ENCODE data around the gene GPATCH8. TPM values are rescaled to one million over a fixed set of nuclear protein-coding genes. Genes with fewer than 3 reads are reported as not detected.

Gene GPATCH8
- total RNA-seq, 2 donors from 2014 or later, result 25.7 to 33.9 TPM

GRCh38 chr17:44350733-44351226, 152.4 kb downstream of the GPATCH8 start:
- H3K4me1 ChIP-seq, result peaks cover 14% of the 10 kb centered on the region
- peak; percentile 67 to 81 (median 68) for DNase-seq
- intact Hi-C loops (cut with DNase I), result no loop called here
- H3K36me3 ChIP-seq (replicated peaks in 1 of 2; ENCODE audit: insufficient read depth in 1 of 2, low read depth in 2 of 2), result peaks cover 8 to 22% of the 10 kb centered on the region in 2 donors
- 60% methylated on average over 6 of the region's 6 CpGs; no CpG with 5 or more reads in 1 of the 2 donors for WGBS, 2 donors
- peak; percentile 54 to 74 (median 65) for TF ChIP-seq CTCF (IDR thresholded peaks at IDR 0.05)
- TF ChIP-seq POLR2A (IDR thresholded peaks at IDR 0.05), result no peak
- no peak overlapping the region for H3K4me3 ChIP-seq
- H3K27me3 ChIP-seq, result no peaks in the 10 kb centered on the region
- no peak overlapping the region for H3K27ac ChIP-seq
- H3K9me3 ChIP-seq, result no peaks in the 10 kb centered on the region
- peak; percentile 41 for ATAC-seq

GRCh38 chr17:44349553-44350070, 153.6 kb downstream of the GPATCH8 start:
- no peak overlapping the region for H3K4me3 ChIP-seq
- no peak for ATAC-seq
- peaks cover 17% of the 10 kb centered on the region for H3K4me1 ChIP-seq
- intact Hi-C loops (cut with DNase I), result no loop called here
- no peaks in the 10 kb centered on the region for H3K27me3 ChIP-seq
- DNase-seq, result no peak
- no peak overlapping the region for H3K27ac ChIP-seq
- 91 to 92% methylated on average over 9 to 12 of the region's 12 CpGs for WGBS, 2 donors
- H3K36me3 ChIP-seq (replicated peaks in 1 of 2; ENCODE audit: insufficient read depth in 1 of 2, low read depth in 2 of 2), result peaks cover 8 to 22% of the 10 kb centered on the region in 2 donors
- no peak for TF ChIP-seq POLR2A (IDR thresholded peaks at IDR 0.05)
- no peak for TF ChIP-seq CTCF (IDR thresholded peaks at IDR 0.05)
- H3K9me3 ChIP-seq, result no peaks in the 10 kb centered on the region

GRCh38 chr17:44348988-44349364, 154.2 kb downstream of the GPATCH8 start:
- no peaks in the 10 kb centered on the region for H3K9me3 ChIP-seq
- TF ChIP-seq CTCF (IDR thresholded peaks at IDR 0.05) (no peak), POLR2A (IDR thresholded peaks at IDR 0.05) (no peak)
- intact Hi-C loops (cut with DNase I), result no loop called here
- ATAC-seq, result no peak
- 85 to 89% methylated on average over 5 to 6 of the region's 6 CpGs for WGBS, 2 donors
- H3K36me3 ChIP-seq (replicated peaks in 1 of 2; ENCODE audit: insufficient read depth in 1 of 2, low read depth in 2 of 2), result peaks cover 8 to 22% of the 10 kb centered on the region in 2 donors
- DNase-seq, result no peak
- no peak overlapping the region for H3K4me3 ChIP-seq
- no peaks in the 10 kb centered on the region for H3K27me3 ChIP-seq
- H3K4me1 ChIP-seq, result peaks cover 23% of the 10 kb centered on the region
- no peak overlapping the region for H3K27ac ChIP-seq

GRCh38 chr17:44348234-44348987, 154.8 kb downstream of the GPATCH8 start:
- DNase-seq, result peak in 1 of 4 donors; percentile 63
- no peak overlapping the region for H3K4me3 ChIP-seq
- H3K27ac ChIP-seq, result no peak overlapping the region
- H3K27me3 ChIP-seq, result no peaks in the 10 kb centered on the region
- 74 to 96% methylated on average over 6 to 9 of the region's 9 CpGs for WGBS, 2 donors
- no peak for TF ChIP-seq CTCF (IDR thresholded peaks at IDR 0.05)
- no peak for TF ChIP-seq POLR2A (IDR thresholded peaks at IDR 0.05)
- no peak for ATAC-seq
- H3K4me1 ChIP-seq, result peaks cover 20% of the 10 kb centered on the region
- H3K36me3 ChIP-seq (replicated peaks in 1 of 2; ENCODE audit: insufficient read depth in 1 of 2, low read depth in 2 of 2), result peaks cover 8 to 22% of the 10 kb centered on the region in 2 donors
- intact Hi-C loops (cut with DNase I), result no loop called here
- no peaks in the 10 kb centered on the region for H3K9me3 ChIP-seq

Small RNAs within 50 kb of the gene (small RNA-seq; reads per million reads assigned to genes)
- not detected for gene RN7SL258P

Other genes with a start within 250 kb of the GPATCH8 start
- gene SLC4A1, start 235.3 kb downstream of the GPATCH8 start, total RNA-seq, result not detected
- 1 to 10 TPM in 1 of 2 donors, not detected in 1; 2.6 TPM for gene RUNDC3A, start 194.8 kb downstream of the GPATCH8 start, total RNA-seq
- 100 to 1,000 TPM in 1 of 2 donors, 10 to 100 TPM in 1; 72.6 to 154 TPM for gene SLC25A39, start 178.6 kb downstream of the GPATCH8 start, total RNA-seq
- gene GRN, start 158.1 kb downstream of the GPATCH8 start, total RNA-seq, result 100 to 1,000 TPM; 119 to 153 TPM
- gene FAM171A2, start 139.6 kb downstream of the GPATCH8 start, total RNA-seq, result 1 to 10 TPM in 1 of 2 donors, not detected in 1; 2.9 TPM
- gene ITGA2B, start 113.8 kb downstream of the GPATCH8 start, total RNA-seq, result 1 to 10 TPM in 1 of 2 donors, under 1 TPM in 1; 0.33 to 1.8 TPM
- gene FZD2, start 54.1 kb upstream of the GPATCH8 start, total RNA-seq, result under 1 TPM in 1 of 2 donors, not detected in 1; 0.52 TPM
- gene MEIOC, start 153.1 kb upstream of the GPATCH8 start, total RNA-seq, result not detected
- gene CCDC43, start 186.4 kb upstream of the GPATCH8 start, total RNA-seq, result 1 to 10 TPM; 5.9 to 7.0 TPM
- 1 to 10 TPM; 2.0 to 3.4 TPM for gene DBF4B, start 205.3 kb upstream of the GPATCH8 start, total RNA-seq

All from body of pancreas (tissue), 4 donors.